Non-pigmented ciliary epithelial cell (primary cell): ENCODE measurements around the gene KPTN.

Experiments
- DNase-seq: peaks from one replicate; pipeline ENCODE4 v3.0.0-alpha.2; 2010; ENCODE audit warnings: low read depth

The KPTN gene

DNA sequence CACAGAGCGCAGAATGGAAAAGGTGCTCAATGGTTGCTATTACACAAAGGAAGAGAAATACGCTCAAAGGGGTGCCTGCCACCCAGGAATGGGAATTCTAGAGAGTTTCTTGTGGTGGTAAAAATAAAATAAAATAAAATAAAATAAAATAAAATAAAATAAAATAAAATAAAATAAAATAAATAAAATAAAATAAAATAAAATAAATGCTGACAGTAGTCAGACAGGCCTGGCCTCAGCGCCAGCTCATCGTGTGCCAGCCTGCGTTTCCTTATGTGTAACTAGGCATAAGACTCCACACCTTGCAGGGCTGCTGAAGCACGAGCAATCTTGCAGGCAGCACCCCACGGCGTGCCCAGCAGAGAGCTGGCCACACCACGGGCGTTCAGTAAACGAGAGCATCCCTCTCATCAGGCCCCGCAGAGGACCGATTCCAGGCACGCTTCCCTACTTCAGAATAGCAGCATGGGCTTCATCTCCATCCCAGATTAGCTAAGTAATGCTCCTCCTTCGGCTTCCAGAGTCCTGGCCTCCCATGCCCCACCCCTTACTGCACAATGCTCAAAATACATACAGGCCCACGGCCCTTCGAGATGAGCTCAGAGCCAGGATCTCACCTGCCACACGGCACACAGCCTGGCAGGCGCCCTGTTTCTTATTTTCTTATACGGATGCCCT lies 25.3 kb upstream of the KPTN start:
- DNase-seq: no peak

DNA sequence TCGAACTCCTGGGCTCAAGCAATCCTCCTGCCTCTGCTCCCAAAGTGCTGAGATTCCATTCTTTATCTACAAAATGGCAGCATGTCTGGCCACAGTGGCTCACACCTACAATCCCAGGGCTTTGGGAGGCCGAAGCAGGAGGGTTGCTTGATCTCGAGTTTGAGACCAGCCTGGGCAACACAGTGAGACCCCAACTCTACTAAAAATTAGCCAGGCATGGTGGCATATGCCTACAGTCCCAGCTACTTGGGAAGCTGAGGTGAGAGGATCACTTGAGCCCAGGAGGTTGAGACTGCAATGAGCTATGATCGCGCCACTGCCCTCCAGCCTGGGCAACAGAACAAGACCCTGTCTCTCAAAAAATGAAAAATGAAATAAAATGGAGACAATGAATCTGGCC lies 24.7 kb upstream of the KPTN start:
- DNase-seq: no peak

DNA sequence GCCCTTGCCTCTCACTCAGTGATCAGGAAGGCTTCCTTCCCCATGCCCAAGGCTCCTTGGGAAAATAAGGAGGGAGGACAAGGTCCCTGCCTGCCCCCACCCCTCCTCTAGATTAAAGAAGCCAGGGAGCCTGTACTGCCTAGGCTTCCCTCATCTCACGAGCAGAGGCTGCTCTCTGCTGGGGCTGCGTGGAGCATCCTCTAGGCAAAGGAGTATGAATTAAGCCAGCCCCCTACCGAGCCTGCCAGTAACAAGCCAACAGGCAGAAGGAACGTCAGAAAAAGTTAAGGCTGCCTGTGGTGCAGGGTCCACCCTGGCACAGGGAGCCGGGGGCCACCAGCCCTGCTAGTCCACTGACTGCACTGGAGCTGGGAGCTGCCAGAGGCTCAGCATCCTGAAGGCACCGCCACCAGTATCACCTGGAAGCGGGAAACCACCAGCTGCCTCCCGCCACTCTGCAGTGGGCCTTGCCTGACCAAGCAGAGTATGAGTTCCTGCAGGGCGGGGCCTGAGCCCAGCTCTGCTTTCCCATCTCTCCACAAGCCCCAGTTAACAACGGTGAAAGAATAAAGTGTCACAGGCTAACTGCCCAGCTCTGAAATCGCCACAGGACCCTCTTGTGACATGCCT lies 24.0 kb upstream of the KPTN start:
- DNase-seq: no peak

DNA sequence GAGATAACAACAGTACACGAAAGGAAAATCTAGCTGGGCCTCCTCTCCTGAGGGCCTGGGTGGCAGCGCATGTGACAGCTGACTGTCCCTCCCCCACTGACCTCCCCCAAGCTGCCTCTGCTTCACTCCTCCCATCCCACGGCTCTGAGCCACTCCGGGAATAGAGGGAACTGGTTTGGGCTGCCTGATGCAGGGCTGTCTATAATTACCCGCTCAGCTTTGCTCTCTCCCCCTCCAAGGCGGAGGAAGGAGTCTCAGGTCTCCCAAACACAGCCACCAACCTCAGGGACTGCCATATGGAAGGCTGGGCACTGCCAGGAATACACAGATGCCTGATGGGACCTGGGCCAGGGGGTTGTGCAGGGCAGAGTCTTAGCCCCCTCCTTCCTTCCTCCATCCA lies 23.0 kb upstream of the KPTN start:
- no peak for DNase-seq

DNA sequence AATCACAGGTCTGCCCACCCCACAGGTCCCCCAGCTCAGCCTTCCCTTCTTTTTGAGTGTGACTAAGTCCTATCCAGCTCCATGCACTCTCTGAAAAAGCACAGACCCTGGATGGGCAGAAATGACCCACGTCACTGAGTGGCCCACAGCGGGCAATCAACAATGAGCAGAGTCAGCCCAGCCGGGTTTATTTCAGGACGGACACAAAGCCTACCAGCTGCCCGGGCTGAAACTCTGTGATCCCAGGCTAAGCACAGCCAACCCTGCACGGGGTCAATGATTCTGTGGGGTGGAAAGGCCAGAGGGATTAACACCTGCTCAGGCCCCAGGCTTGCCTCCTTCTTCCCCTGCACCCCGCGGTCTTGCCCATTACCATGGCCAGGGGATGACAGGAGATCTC lies 22.4 kb upstream of the KPTN start:
- no peak for DNase-seq

DNA sequence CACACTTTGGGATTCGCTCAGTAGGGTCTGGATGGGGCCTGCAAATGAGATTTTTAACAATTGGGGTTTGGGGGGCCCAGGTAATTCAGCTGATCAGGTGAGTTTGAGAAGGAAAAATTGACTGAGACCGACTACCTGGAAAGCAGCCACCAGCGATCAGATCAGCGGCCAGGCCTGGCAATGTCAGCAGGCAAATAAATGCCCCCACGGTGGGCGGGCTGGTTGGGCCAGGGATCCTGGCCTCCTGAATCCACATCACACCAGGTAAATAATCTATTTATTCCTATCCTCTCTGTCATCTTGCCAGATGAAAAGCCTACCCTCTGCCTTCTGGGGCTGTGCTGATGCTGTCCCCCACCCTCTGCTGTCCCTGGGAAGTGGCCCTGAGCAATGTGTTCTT lies 21.5 kb upstream of the KPTN start:
- no peak for DNase-seq

DNA sequence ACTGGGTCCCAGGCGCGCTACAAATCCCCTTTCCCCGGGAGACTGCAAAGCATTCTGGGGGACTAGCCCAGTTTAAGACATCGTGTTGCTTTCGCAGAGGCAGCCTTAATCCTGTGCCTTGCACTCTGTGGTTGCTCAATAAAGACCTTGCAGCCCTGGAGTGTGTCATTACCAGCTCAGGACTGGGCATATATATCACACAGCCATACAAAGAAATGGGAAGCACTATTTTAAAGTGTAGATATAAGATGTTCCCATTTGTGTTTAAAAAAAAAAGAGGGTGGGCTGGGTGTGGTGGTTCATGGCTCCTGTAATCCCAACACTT lies 19.8 kb upstream of the KPTN start:
- no peak for DNase-seq

DNA sequence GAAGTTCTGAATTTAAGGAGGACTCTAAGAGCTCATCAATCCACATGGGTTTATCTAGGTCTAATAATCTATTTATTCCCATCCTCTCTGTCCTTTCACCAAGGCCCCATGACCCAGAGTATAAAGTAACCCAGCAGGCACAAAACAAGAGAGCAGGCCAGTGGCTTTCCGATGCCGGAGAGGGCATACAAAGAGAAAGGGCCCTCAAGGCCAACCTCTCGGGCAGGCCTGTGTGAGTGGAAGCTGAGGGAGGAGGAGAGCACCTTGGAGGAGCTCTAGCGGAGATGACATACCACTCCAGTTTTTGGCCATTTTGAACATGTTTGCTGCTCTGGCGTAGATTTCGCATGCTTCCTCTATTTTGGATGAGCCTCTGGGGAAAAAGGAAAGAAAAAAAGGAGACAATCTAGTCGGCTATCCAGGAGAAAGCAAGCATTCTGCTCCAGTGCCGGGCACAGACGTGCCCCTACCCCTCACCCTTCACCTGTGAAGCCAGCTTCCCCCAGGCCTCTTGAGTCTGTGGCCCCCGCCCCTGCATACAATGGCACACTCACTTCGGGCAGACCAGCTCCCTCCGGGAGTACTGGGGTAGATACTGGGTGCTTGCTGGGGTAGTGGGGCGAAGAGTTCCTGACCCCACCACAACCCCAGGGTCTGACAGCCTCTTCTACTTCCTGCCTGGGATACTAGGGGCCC lies 19.3 kb upstream of the KPTN start:
- DNase-seq: no peak

DNA sequence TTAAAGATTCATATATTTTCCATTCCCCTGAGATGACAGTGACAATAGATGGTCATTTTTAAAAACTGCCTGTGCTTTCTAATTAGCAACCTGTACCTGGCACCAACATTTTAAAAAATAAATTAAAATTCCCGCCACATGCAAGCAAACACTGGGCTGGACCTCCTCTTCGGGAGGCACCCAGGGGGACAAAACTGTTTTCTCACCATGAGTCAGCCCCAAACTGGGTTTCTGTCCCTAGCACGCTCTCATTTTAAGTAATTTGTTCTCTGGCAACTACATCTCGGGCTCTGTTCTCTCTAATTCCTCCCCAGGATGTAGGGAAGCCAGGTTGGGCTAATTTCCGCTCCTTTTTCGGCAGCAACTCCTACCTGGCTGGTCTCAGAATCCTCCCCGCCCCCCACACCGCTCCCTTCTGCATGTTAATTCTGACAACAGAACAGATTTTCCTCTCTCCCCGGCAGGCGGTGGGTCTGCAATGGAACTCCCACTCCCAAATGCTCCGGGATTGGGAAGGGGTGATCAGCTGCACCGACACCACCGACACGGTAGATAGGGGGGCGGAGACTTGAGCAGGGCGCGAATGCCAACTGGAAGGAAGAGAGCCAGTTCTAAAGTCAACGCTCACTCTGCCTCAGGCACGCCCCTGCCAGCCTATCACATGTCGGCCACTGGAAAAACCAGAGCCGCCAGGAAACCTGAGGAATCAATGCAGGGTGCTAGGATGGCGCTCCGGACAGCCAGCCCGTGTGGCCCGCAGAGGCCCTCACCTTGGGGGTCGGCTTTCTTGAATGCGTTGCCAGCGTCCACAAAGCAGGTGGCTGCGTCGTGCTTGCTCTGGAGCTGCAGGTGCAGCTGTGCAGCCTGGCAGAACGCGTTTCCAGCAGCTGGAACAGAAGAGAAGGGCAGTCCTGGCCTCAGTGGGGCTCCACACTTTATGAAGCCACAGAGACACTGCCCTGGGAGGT lies 16.1 kb upstream of the KPTN start:
- no peak for DNase-seq

DNA sequence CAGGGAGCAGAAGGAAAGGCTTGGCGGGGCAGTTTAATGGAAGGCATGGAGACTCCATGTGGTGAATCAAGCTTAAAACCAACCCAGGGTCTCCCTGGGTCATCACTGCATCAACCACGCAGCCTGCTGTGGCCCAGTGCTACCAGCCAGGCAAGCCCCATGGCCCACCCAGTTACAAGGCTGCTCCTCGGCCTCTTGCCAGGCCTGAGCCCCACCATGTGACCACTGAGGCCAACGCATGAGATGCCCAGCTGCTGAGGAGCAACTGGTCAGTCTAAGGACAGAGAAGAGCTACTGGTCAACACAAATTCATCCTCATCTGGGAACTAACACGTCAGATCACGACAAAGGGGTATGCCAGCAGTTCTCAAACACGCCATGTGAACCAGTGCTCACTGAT lies 15.4 kb upstream of the KPTN start:
- DNase-seq: no peak

DNA sequence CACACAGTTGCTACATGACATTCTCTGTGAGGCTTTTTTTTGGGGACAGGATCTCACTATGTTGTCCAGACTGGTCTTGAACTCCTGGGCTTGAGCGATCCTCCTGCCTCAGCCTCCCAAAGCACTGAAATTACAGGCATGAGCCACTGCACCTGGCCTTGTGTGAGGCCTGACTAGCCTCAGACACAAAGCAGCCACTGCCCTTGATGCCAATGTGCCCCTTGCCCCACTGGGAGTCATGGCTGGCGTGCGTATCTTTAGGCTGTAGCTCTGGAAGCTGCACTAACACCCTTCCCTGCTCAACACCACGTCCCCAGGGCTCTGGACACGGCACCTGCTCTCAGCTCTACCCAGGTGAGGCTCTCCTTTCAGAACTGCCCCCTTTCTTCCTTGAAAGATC lies 14.5 kb upstream of the KPTN start:
- DNase-seq: no peak

DNA sequence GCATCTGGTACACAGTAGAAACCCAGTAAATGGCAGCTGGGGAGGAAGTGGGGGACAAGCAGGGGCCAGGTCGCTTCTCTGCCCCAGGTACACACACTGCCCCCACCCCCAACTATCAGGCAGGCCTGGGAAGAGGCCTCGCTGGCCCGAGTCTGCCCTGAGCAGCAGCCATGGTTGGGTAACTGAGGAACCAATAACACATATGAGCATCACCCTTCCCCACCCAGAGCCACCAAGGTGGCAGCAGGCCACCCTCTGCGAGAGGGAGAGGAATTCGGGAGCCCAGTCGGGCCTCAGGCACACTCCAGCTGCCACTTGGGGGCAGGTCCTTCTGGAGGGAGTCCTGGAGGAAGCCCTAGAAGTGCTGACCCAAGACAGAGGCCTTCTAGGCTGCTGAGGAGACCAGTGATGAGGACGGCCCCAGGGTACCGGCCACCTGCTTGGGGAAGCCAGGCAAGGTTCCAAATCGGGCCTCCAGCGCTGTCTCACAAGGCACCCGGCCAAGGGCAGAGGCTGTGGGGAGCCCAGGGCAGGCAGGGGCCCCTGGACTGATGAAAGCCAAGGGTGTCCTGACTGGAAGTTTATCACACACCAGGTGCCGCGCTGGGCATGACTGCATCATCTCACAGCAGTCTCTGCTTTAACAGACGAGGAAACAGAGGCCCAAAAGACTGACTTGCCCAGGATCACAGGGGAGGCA lies 14.0 kb upstream of the KPTN start:
- DNase-seq: no peak

DNA sequence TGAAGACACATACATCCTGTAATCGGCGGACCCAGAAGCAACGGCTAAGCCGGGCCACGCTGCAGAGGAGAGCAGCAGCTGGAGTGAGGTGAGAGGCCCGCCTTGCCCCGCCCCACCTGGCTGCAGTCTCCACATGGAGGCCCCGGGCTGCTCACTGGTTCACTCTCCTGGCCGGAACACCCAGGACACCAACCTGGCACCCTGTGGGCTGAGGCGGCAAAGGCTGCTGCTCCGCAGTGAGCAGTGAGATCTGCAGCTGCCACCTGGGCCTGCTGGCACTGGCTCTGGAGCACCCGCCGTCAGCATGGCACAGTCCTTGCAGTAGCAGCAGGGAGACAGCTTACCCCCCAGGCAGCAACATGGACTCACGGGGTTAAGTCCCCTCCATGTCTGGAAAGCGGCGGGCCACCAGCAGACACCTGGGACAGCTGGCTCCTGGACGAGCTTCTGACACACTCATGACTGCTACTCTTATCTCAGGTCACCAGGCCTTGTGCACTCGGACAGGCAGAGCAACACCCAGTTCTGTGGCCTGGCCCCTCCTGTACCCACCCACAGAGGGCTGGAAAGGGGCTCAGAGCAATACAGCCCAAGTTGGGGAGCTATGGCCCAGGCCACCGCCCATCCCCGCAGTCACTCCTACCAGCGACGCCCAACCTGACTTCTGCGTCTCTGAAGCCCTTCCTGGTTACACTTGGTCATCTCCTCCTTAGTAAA lies 13.2 kb upstream of the KPTN start:
- DNase-seq: no peak

DNA sequence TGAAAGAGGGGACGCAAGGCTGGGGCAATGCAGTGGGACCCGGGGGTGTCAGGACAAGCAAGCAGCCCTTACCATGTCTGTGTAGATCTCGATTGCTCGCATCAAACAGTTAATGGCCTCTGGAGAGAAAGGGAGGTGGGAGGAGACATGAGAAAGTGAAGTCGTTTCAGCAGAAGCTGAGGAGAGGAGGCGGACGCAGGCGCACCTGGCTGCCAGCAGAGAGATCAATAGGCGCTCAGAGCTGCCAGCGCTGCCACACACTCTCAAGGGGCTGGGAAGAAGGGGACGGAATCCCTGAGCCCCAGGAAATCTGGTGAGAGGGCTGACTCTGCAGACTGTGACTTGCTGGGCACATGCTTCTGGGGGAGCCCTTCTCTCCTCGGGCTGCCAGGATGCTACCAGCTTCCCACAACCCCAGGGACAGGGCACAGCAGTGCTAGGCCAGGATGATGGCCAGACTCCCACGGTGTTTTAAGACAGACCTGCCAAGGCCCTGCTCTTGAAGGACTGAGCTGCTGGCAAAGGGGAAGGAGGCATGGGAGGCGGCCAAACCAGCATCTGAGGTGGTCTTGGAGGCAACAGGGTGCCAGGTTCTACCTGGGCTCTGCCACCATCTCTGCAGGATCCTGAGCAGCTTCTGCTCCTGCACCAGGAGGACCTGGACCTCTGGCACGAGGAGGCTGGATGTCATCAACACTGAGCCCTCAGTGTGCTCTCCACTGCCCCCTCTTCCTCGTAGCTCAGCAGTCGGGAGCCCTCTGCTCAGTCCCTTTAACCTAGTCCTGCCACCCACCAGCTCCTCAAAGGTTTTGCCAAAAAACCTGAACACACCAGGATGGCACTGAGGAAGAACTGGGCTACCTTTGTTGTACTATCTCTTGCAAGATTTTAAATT lies 11.7 kb upstream of the KPTN start:
- DNase-seq: no peak

DNA sequence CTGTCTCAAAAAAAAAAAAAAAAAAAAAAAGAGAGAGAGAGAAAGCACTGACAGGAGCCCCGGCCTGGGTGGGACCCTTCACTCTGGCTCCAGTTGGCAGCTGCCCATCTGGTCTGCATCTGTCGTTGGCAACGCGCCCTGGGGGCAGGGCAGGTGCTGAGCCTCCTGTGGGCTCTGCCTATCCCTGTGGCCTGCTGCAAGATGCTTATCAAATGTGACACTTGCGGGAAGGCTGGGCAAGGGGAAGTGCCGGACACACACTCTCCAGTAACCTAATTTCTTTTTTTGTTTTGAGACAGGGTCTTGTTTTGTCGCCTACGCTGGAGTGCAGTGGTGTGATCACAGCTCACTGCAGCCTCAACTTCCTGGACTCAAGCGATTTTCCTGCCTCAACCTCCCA lies 10.7 kb upstream of the KPTN start:
- DNase-seq: no peak

DNA sequence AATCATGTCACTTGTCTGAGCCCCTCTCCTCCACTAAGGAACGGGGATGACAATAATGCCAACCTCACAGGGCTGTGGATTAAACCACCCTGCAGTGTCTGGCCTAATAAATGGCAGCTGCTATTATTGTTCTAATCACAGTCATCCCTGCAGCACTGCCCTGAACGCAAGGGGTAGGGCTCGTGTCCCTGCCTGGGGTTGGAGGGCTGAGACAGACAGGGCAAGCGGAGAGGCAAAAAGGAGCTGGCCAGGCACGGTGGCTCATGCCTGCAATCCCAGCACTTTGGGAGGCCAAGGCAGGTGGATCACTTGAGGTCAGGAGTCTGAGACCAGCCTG lies 10.2 kb upstream of the KPTN start:
- DNase-seq: no peak

DNA sequence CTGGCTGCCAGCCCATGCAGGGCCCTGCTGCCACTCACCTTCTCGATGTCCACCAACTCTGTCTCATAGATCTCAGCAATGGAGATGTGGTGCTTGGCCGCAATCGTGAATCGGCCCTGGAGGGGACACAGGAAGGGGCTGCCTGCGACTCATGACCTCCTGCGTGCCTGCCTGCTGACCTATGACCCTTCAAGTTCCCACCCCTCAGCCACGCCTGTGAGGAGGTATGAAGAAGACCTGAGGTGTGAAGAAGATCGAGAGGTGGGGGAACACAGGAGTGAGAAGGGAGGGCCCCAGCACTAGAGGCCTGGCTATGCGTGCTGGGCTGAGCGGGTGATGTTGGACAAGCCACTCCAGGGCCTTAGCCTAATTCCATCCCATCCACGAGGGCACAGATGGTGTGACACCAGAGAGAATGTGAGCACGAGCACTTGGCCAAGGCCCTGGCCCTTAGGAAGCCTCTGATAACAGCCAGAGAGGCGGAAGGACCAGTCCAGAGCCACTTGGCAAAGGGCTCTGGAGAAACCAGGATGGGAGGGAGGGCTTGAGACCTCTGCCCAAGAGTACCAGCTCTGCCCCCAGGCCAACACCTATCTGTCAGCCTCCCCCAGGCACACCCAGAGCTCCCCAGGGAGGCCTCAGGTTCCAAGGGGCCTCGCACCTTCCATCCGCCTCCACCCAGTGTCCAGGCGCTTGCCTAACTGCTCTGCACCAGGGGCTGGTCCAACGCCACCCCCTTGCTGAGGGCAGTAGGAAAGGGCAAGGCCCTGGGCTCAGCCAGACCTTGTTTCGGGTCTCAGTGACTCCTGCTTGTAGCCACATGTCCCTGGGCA lies 9.6 kb upstream of the KPTN start:
- no peak for DNase-seq

DNA sequence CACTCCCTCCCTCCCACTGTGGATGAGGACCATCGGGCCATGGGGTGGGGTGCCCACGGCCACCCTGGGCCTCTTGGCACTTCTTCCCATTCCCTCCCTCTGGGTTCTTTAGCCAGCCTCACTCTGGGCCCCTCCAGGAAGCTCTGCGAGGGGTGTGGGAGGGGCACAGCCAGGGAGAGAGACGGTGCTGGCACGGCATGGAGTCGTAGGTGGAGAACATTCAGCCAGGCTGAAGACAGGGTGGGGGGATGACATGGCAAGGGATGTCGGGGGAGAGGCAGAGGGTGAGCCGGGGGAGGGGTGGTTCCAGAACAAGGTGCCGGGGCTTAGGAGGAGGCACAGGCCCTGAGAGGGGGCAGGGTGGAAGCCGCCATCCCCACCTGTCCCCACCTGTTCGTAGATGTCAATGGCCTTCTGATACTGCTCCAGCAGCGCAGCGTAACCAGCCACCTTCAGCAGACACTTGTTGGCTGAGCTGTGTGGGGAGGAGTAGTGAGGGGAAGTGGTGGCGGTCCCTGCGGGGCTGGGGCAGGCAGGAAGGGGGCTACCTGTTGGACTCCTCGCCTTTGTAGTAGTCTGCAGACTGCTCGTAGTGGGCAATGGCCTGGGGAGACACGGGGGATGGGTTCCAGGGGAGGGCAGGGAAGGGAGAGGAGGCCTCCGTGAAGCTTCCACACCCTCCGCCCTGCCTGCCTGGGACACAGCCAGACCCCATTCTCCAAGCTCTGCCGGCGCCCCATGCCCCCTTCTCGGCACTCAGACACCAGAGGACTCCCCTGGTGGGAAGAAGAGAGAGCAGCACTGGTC lies 8.8 kb upstream of the KPTN start:
- DNase-seq: no peak

DNA sequence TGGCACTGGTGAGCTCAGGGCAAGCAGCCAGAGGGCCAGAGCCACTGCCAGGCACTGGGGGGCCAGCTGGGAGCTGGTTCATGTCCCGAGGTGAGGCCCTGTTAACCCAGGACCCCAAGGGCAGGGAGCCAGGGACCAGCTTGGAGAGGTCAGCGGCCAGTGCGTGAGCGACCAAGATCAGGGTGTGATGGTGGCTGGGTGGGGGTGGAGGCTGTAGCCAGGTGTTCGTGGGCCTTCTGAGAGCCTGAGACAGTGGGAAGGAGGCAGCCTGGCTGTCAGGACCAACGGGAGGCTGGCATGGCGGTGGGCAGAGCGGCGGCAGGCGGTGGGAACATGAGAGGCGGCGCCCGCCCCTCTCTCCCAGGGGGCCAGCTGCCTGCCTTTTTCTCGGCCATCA lies 8.1 kb upstream of the KPTN start:
- DNase-seq: no peak
